HCT116 (cell line): Measurements from ENCODE around the gene HCN1. TPM values are rescaled to one million over a fixed set of nuclear protein-coding genes. Genes with fewer than 3 reads are reported as not detected.

ENCODE experiments used
- ATAC-seq: fragments of 200-7000 bp; cut with Tn5 transposase; 2 replicates; pipeline ENCODE4 v1.9.1; 2020; ENCODE audit warnings: mild to moderate bottlenecking, moderate library complexity
- BruUV-seq: library from RNA; stranded (reverse); fragments of 400-500 nt; replicated peaks from 2 replicates; lab custom pipeline; 2021; lab: Mats Ljungman, UMichigan
- CTCF ChIA-PET: fragments of 300-600 bp; sonication (Branson Sonifier 250); formaldehyde crosslinking; loops from one replicate; lab custom pipeline; 2021; ENCODE audit warnings: antibody characterized with exemption; lab: Charles Lee
- POLR2A ChIA-PET: fragments of 300-600, 350-600 bp; sonication (Branson Sonifier 250); formaldehyde crosslinking; loops from one replicate; lab custom pipeline; 2021; ENCODE audit warnings: antibody characterized with exemption; lab: Charles Lee
- RAD21 ChIA-PET, 2 experiments: fragments of 300-600 bp; sonication (Branson Sonifier 250); formaldehyde crosslinking; loops; one replicate each; lab custom pipeline; 2023; ENCODE audit warnings: low total read pairs in 2 of 2; ENCODE audit not compliant: uncharacterized antibody in 2 of 2, unreplicated experiment in 2 of 2, low non-redundant PET in 1 of 2; lab: Charles Lee
- DNase-seq: peaks from one replicate; pipeline ENCODE4 v3.0.0-alpha.2; 2010; ENCODE audit warnings: low read depth, low spot score
- H2AFZ ChIP-seq: fragments of 200-600 bp; shearing (Covaris generic), sonication (generic); 2 replicates; pipeline ENCODE4 v1.6.1; 2017; ENCODE audit warnings: low read depth, mixed run types, mixed read lengths, antibody characterized with exemption, low read length; ENCODE audit not compliant: poor library complexity, severe bottlenecking
- H3K27ac ChIP-seq: 2 replicates; pipeline ENCODE4 v1.5.1; 2012; ENCODE audit warnings: low read depth, low read length
- H3K27me3 ChIP-seq: fragments of 200-600 bp; sonication (generic); 2 replicates; pipeline ENCODE4 v1.6.1; 2016; ENCODE audit warnings: mixed run types, low read length, mixed read lengths; ENCODE audit not compliant: insufficient read depth
- H3K36me3 ChIP-seq, 2 experiments: fragments of 200-500 bp in 1 of 2; fragments of 200-600 bp in 1 of 2; sonication (Bioruptor generic) in 1 of 2; sonication (generic) in 1 of 2; 2 replicates each; pipeline versions ENCODE4 v1.5.1 to v1.6.1; 2014 to 2016; ENCODE audit warnings: low read length in 2 of 2, inconsistent platforms in 1 of 2, mixed read lengths in 1 of 2, mixed run types in 1 of 2; ENCODE audit not compliant: insufficient read depth in 2 of 2, control insufficient read depth in 1 of 2
- H3K4me1 ChIP-seq, 2 experiments: fragments of 200-600 bp in 1 of 2; sonication (generic) in 1 of 2; 2 replicates each; pipeline versions ENCODE4 v1.5.1 to v1.6.1; 2012 to 2017; ENCODE audit warnings: low read length in 2 of 2, inconsistent platforms in 1 of 2, mild to moderate bottlenecking in 1 of 2, mixed read lengths in 1 of 2, mixed run types in 1 of 2, moderate library complexity in 1 of 2; ENCODE audit not compliant: insufficient read depth in 2 of 2, control insufficient read depth in 1 of 2
- H3K4me2 ChIP-seq: fragments of 200-600 bp; sonication (generic); 2 replicates; pipeline ENCODE4 v1.6.1; 2017; ENCODE audit warnings: mixed run types, low read length, mixed read lengths
- H3K4me3 ChIP-seq, 2 experiments: fragments of 200-600 bp in 1 of 2; sonication (generic) in 1 of 2; replicated peaks in 1 of 2; 2 replicates each; pipeline ENCODE4 v1.5.1; 2011 to 2016; ENCODE audit warnings: low read length in 2 of 2, control low read depth in 1 of 2, low read depth in 1 of 2, mild to moderate bottlenecking in 1 of 2, mixed read lengths in 1 of 2, mixed run types in 1 of 2
- H3K79me2 ChIP-seq: fragments of 200-600 bp; sonication (generic); 2 replicates; pipeline ENCODE4 v1.6.1; 2017; ENCODE audit warnings: mild to moderate bottlenecking, mixed run types, low read length, moderate library complexity, mixed read lengths; ENCODE audit not compliant: insufficient read depth
- H3K9ac ChIP-seq: fragments of 200-600 bp; sonication (generic); 2 replicates; pipeline ENCODE4 v1.6.1; 2016; ENCODE audit warnings: low read length, mixed read lengths
- H3K9me2 ChIP-seq: fragments of 200-600 bp; sonication (generic), shearing (Covaris generic); 2 replicates; pipeline ENCODE4 v1.6.1; 2017; ENCODE audit warnings: mixed run types, mild to moderate bottlenecking, moderate library complexity; ENCODE audit not compliant: insufficient read depth
- H3K9me3 ChIP-seq, 2 experiments: fragments of 200-500 bp in 1 of 2; fragments of 200-600 bp in 1 of 2; sonication (Bioruptor generic) in 1 of 2; sonication (generic) in 1 of 2; 2 replicates each; pipeline ENCODE4 v1.6.1; 2014 to 2017; ENCODE audit warnings: low read length in 2 of 2, mixed read lengths in 2 of 2, inconsistent platforms in 1 of 2, low read depth in 1 of 2, mild to moderate bottlenecking in 1 of 2, mixed run types in 1 of 2, moderate library complexity in 1 of 2; ENCODE audit not compliant: control insufficient read depth in 1 of 2, insufficient read depth in 1 of 2
- H4K20me1 ChIP-seq: fragments of 200-600 bp; sonication (generic), shearing (Covaris generic); 2 replicates; pipeline ENCODE4 v1.6.1; 2017; ENCODE audit warnings: mixed run types, mild to moderate bottlenecking, moderate library complexity; ENCODE audit not compliant: insufficient read depth
- ELF1 ChIP-seq: IDR thresholded peaks from 2 replicates; pipeline ENCODE4 v1.6.1; 2012; ENCODE audit warnings: low read depth, borderline replicate concordance
- EZH2phosphoT487 ChIP-seq: fragments of 200-600 bp; IDR thresholded peaks from 2 replicates; pipeline ENCODE4 v1.6.1; 2018; ENCODE audit warnings: antibody characterized with exemption, borderline replicate concordance
- SIN3A ChIP-seq: IDR thresholded peaks from 2 replicates; pipeline ENCODE4 v1.6.1; 2012; ENCODE audit warnings: low read depth
- SP1 ChIP-seq: IDR thresholded peaks from 2 replicates; pipeline ENCODE4 v1.6.1; 2012; ENCODE audit warnings: low read depth
- SRF ChIP-seq: IDR thresholded peaks from 2 replicates; pipeline ENCODE4 v1.6.1; 2012; ENCODE audit warnings: low read depth
- YY1 ChIP-seq: IDR thresholded peaks from 2 replicates; pipeline ENCODE4 v1.6.1; 2011; ENCODE audit warnings: low read length, low read depth, moderate library complexity, mild to moderate bottlenecking; ENCODE audit not compliant: insufficient replicate concordance; ENCODE audit errors: extremely low read depth
- intact Hi-C: fragments of 100-400 bp; cut with micrococcal nuclease; formaldehyde crosslinking; loops from 2 replicates; pipeline ENCODE4 v1.10.0; 2022
- total RNA-seq: library from RNA; stranded (reverse); gene quantifications from one replicate; pipeline ENCODE4 v1.2.1, GENCODE V29; 2021; ENCODE audit not compliant: unreplicated experiment
- TF ChIP-seq, protein P1 (sequence below): IDR thresholded peaks from 2 replicates; pipeline ENCODE4 v1.6.1; 2012

The HCN1 gene
- total RNA-seq, 1 experiment from 2014 or later: 0.10 TPM

DNA sequence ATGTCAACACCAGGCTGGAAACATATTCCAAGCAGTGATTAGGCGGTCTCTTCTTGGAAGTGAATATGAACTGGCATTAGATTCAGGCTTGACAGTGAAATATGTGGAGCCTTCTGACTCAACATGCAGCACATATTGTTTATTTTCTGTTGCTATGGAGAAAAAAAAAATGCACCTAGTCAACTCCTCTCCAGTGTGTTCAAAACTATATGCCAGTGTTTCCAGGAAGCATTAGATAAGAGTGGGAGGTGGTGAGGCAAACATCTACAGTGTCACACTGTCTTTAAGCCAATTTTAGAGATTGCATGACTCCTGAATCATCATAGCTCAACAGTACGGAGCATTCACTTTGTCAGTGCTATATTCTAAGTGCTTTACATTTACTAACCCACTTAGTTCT is 117.9 kb downstream of the HCN1 start:
- POLR2A ChIA-PET: no interaction called here
- Histone ChIP-seq H2AFZ (peak overlapping the region; percentile 17), H3K27ac (no peak overlapping the region), H3K79me2 (no peaks in the 10 kb centered on the region), H3K27me3 (no peaks in the 10 kb centered on the region), H4K20me1 (no peaks in the 10 kb centered on the region), H3K4me3 (no peak overlapping the region), H3K9me2 (no peaks in the 10 kb centered on the region), H3K9me3 (no peaks in the 10 kb centered on the region), H3K9ac (no peak overlapping the region), H3K36me3 (no peaks in the 10 kb centered on the region), H3K4me2 (no peak overlapping the region), H3K4me1 (no peaks in the 10 kb centered on the region)
- ATAC-seq (no peak), DNase-seq (peak; percentile 3)
- no TSS peak for BruUV-seq
- intact Hi-C loops: no loop called here
- CTCF ChIA-PET: no interaction called here
- RAD21 ChIA-PET: no interaction called here
- TF ChIP-seq SRF: no peak
- no peak for TF ChIP-seq SP1

DNA sequence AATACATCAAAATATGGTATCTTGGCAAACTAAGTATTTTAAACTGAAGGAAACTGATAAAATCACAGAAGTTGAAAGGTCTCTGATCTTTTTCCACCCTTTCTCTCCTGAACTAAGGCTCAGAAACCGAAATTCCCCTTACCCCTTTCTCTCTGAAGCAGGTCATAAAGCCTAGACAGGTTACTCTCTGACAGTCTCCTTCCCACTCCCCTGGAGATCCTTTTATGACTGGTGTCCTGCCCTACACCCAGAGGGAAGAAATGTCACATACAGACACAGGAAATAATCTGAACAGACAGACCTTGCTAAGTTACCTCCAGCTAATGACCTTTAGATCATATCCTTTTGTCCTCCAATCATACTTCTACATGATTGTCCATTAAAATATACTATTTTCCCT is 127.4 kb downstream of the HCN1 start:
- BruUV-seq: no TSS peak
- Histone ChIP-seq H3K79me2 (no peaks in the 10 kb centered on the region), H3K4me1 (no peaks in the 10 kb centered on the region), H3K36me3 (no peaks in the 10 kb centered on the region), H3K4me2 (no peak overlapping the region), H3K27ac (no peak overlapping the region), H3K27me3 (no peaks in the 10 kb centered on the region), H3K9ac (no peak overlapping the region), H2AFZ (no peak overlapping the region), H4K20me1 (no peaks in the 10 kb centered on the region), H3K9me2 (no peaks in the 10 kb centered on the region), H3K9me3 (no peaks in the 10 kb centered on the region), H3K4me3 (no peak overlapping the region)
- TF ChIP-seq SRF (no peak), EZH2phosphoT487 (no peak), ELF1 (no peak), SIN3A (no peak), YY1 (no peak)
- TF ChIP-seq, protein P1, sequence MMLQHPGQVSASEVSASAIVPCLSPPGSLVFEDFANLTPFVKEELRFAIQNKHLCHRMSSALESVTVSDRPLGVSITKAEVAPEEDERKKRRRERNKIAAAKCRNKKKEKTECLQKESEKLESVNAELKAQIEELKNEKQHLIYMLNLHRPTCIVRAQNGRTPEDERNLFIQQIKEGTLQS: no peak
- RAD21 ChIA-PET: no interaction called here
- CTCF ChIA-PET: no interaction called here
- ATAC-seq (no peak), DNase-seq (no peak)
- intact Hi-C loops: no loop called here
- POLR2A ChIA-PET: no interaction called here
